ENCODE measurements around the gene PAM16.

- TF ChIP-seq SAFB (IDR thresholded peaks at IDR 0.05; ENCODE audit: borderline replicate concordance, low read depth, low read length) (no peak), HNRNPK (IDR thresholded peaks at IDR 0.05; ENCODE audit: low read depth, low read length, poor library complexity, severe bottlenecking) (no peak), HDAC2 (IDR thresholded peaks at IDR 0.05) (no peak), RBBP5 (IDR thresholded peaks at IDR 0.05; ENCODE audit: borderline replicate concordance, insufficient read depth, low read length, poor library complexity, severe bottlenecking) (no peak), VEZF1 (CRISPR knock-in tag; IDR thresholded peaks at IDR 0.05) (no peak), POLR2AphosphoS5 (IDR thresholded peaks at IDR 0.05; ENCODE audit: control insufficient read depth, insufficient read depth, low read depth, low read length) (no peak)
These were observed 10.7 kb downstream of the PAM16 start for GRCh38 chr16:4340443-4340842.

All from K562 (cell line).